Central memory CD8-positive, alpha-beta T cell (primary cell): ENCODE data around the gene PCSK2.

ENCODE experiments used
- ATAC-seq: fragments of 150-1000 bp; cut with Tn5 transposase; replicated peaks from 2 replicates; pipeline ENCODE4 v1.10.0; 2022; ENCODE audit warnings: mild to moderate bottlenecking, moderate FRiP score, moderate number of reproducible peaks; ENCODE audit not compliant: poor library complexity, severe bottlenecking; ENCODE audit errors: extremely low read depth
- DNase-seq, 2 donors: peaks; one replicate each; pipeline ENCODE4 v3.0.0; 2021; ENCODE audit warnings: low spot score in 2 of 2
- H3K27ac Mint-ChIP-seq: one replicate; pipeline ENCODE4 v1.8.0; 2022; ENCODE audit warnings: low read depth, mild to moderate bottlenecking, moderate library complexity, mixed read lengths
- H3K27me3 Mint-ChIP-seq: one replicate; pipeline ENCODE4 v1.8.0; 2022; ENCODE audit warnings: mixed read lengths
- H3K36me3 Mint-ChIP-seq: one replicate; pipeline ENCODE4 v1.8.0; 2022; ENCODE audit warnings: mild to moderate bottlenecking, moderate library complexity, mixed read lengths; ENCODE audit not compliant: insufficient read depth
- H3K4me1 Mint-ChIP-seq: one replicate; pipeline ENCODE4 v1.8.0; 2022; ENCODE audit warnings: mixed read lengths
- H3K4me3 Mint-ChIP-seq: one replicate; pipeline ENCODE4 v1.8.0; 2022; ENCODE audit warnings: mild to moderate bottlenecking, moderate library complexity, mixed read lengths
- H3K9me3 Mint-ChIP-seq: one replicate; pipeline ENCODE4 v1.8.0; 2022; ENCODE audit warnings: mixed read lengths

The PCSK2 gene

GRCh38 chr20:17533396-17533795 is 306.6 kb downstream of the PCSK2 start:
- no peak for DNase-seq
- no peak for ATAC-seq
- Mint-ChIP-seq H3K4me3 (no peak overlapping the region), H3K27me3 (peaks cover 11% of the 10 kb centered on the region), H3K4me1 (peaks cover 13% of the 10 kb centered on the region), H3K36me3 (no peaks in the 10 kb centered on the region), H3K27ac (no peak overlapping the region), H3K9me3 (no peaks in the 10 kb centered on the region)

- DNase-seq = no peak
- Mint-ChIP-seq H3K9me3 (no peaks in the 10 kb centered on the region), H3K4me3 (no peak overlapping the region), H3K27me3 (peaks cover 18% of the 10 kb centered on the region), H3K36me3 (no peaks in the 10 kb centered on the region), H3K4me1 (peaks cover 13% of the 10 kb centered on the region), H3K27ac (no peak overlapping the region)
- ATAC-seq = no peak
Measured at GRCh38 chr20:17534077-17534476, 307.2 kb downstream of the PCSK2 start.
